Smooth muscle cell (in vitro differentiated cells): ENCODE measurements around the gene EEF1E1. TPM values are rescaled to one million over a fixed set of nuclear protein-coding genes. Genes with fewer than 3 reads are reported as not detected.

ENCODE experiments used
- DNase-seq: peaks from one replicate; lab custom pipeline; 2025; ENCODE audit not compliant: unreplicated experiment; lab: John Stamatoyannopoulos, UW
- H2AFZ ChIP-seq: fragments of 200-600 bp; sonication (generic); 2 replicates; pipeline ENCODE4 v1.6.0; 2016; ENCODE audit warnings: antibody characterized with exemption, low read depth, mild to moderate bottlenecking
- H3F3A ChIP-seq: fragments of 200-600 bp; sonication (generic); 2 replicates; pipeline ENCODE4 v1.6.0; 2017; ENCODE audit warnings: antibody characterized with exemption, low read depth
- H3K27ac ChIP-seq: fragments of 200-600 bp; sonication (generic); 2 replicates; pipeline ENCODE4 v1.5.1; 2016; ENCODE audit warnings: low read depth, mild to moderate bottlenecking
- H3K27me3 ChIP-seq: fragments of 200-600 bp; sonication (generic); 2 replicates; pipeline ENCODE4 v1.6.1; 2016; ENCODE audit warnings: low read depth, mild to moderate bottlenecking
- H3K36me3 ChIP-seq: fragments of 200-600 bp; sonication (generic); 2 replicates; pipeline ENCODE4 v1.5.1; 2016; ENCODE audit warnings: low read depth
- H3K4me1 ChIP-seq: fragments of 200-600 bp; sonication (generic); 2 replicates; pipeline ENCODE4 v1.5.1; 2016; ENCODE audit warnings: low read depth
- H3K4me2 ChIP-seq: fragments of 200-600 bp; sonication (generic); 2 replicates; pipeline ENCODE4 v1.6.0; 2016; ENCODE audit warnings: mild to moderate bottlenecking
- H3K4me3 ChIP-seq: fragments of 200-600 bp; sonication (generic); 2 replicates; pipeline ENCODE4 v1.5.1; 2016; ENCODE audit warnings: mild to moderate bottlenecking
- H3K79me2 ChIP-seq: fragments of 200-600 bp; sonication (generic); 2 replicates; pipeline ENCODE4 v1.6.0; 2016; ENCODE audit warnings: low read depth, mild to moderate bottlenecking
- H3K9ac ChIP-seq: fragments of 200-600 bp; sonication (generic); 2 replicates; pipeline ENCODE4 v1.6.0; 2016; ENCODE audit warnings: low read depth
- H3K9me3 ChIP-seq: fragments of 200-600 bp; sonication (generic); replicated peaks from 2 replicates; pipeline ENCODE4 v1.5.1; 2016; ENCODE audit warnings: low read depth
- H4K20me1 ChIP-seq: fragments of 200-600 bp; sonication (generic); 2 replicates; pipeline ENCODE4 v1.6.0; 2016; ENCODE audit warnings: low read depth
- WGBS: methylation state at CpG from one replicate; pipeline ENCODE4 v1.1.7; 2016; ENCODE audit warnings: low lambda C conversion rate; 5-methylcytosine and 5-hydroxymethylcytosine counted together
- polyA plus RNA-seq: library from polyadenylated mRNA; unstranded; fragments of >200 nt; fragmentation: Nextera tagmentation; extraction: Ambion mirVana; gene quantifications from 2 replicates; pipeline ENCODE4 v1.2.1, GENCODE V29; 2016
- total RNA-seq: library from RNA; depleted of rRNA; stranded (reverse); fragments of >200 nt; gene quantifications from 2 replicates; pipeline ENCODE4 v1.2.3, GENCODE V29; 2014
- TF ChIP-seq, protein P1 (sequence below): fragments of 200-600 bp; sonication (generic); IDR thresholded peaks from 2 replicates; pipeline ENCODE4 v1.5.1; 2017; ENCODE audit warnings: borderline replicate concordance, mild to moderate bottlenecking, antibody characterized with exemption; ENCODE audit not compliant: insufficient read depth, poor library complexity, severe bottlenecking

Gene EEF1E1
- total RNA-seq (20.9 and 40.6 TPM in 2 replicates), polyA plus RNA-seq (40.3 and 45.5 TPM in 2 replicates)

DNA sequence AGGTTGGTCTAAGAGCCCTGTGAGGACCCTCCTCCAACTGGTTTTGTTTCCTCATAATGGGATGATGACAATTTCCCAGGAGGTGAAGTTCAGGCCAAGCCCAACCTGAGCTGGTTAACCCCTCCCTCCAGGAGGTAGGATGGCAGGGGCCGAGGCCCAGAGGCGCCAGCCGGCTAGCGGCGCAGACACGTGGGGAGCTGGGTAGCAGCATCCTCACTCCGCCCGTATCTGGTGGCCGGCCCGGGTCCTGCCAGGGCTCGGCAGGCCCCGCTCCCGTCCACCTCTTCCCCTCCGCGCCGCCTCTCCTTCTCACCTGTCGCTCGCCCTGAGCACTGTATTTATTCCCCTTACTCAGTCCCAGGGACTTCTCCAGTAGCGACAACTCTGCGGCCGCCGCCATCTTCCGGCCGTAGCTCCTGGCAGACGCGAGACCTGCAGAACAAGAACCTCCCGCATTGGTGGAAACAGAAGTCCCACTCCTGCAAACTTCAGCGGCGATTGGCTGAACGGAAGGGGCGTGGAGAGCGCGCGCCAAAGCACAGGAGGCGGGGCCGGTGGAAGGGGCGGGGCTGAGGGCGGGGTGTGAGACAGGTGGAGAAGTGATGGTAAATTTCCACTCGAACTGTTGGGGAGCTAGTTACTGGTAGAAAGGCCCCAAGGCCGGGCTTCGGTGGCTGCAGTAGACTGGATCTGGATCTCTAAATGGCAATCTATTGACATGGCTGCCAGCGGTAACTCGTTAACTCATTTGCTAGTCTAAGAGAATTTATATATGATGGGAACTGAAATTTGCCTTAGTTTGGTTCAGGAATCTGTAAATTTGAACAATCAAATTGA lies at the start of gene EEF1E1:
Gene EEF1E1, minus strand, starts transcription at position 427 of the 837 bp plus-strand sequence. Its CDS starts 27 bp downstream, at position 400.
- H3K9ac ChIP-seq = peak within 1 kb of the TSS; percentile 66
- TF ChIP-seq, protein P1, sequence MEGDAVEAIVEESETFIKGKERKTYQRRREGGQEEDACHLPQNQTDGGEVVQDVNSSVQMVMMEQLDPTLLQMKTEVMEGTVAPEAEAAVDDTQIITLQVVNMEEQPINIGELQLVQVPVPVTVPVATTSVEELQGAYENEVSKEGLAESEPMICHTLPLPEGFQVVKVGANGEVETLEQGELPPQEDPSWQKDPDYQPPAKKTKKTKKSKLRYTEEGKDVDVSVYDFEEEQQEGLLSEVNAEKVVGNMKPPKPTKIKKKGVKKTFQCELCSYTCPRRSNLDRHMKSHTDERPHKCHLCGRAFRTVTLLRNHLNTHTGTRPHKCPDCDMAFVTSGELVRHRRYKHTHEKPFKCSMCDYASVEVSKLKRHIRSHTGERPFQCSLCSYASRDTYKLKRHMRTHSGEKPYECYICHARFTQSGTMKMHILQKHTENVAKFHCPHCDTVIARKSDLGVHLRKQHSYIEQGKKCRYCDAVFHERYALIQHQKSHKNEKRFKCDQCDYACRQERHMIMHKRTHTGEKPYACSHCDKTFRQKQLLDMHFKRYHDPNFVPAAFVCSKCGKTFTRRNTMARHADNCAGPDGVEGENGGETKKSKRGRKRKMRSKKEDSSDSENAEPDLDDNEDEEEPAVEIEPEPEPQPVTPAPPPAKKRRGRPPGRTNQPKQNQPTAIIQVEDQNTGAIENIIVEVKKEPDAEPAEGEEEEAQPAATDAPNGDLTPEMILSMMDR = no peak
- peak within 1 kb of the TSS; percentile 74 for H3K4me3 ChIP-seq
- 1% methylated on average over 42 of the region's 43 CpGs for WGBS
- H3K4me2 ChIP-seq = peak within 1 kb of the TSS; percentile 95
- no peaks in the 10 kb centered on the region for H3F3A ChIP-seq
- DNase-seq = peak; percentile 57
- H3K27me3 ChIP-seq = no peaks in the 10 kb centered on the region
- no peak within 1 kb of the TSS for H3K27ac ChIP-seq
- H3K36me3 ChIP-seq = peaks cover under 1% of the 10 kb centered on the region
- H2AFZ ChIP-seq = peak within 1 kb of the TSS; percentile 90
- peaks cover 5% of the 10 kb centered on the region for H3K4me1 ChIP-seq
- H3K79me2 ChIP-seq = peaks cover 37% of the 10 kb centered on the region
- H4K20me1 ChIP-seq = no peaks in the 10 kb centered on the region
- no peaks in the 10 kb centered on the region for H3K9me3 ChIP-seq

- H3K4me2 ChIP-seq = no peak overlapping the region
- H3K79me2 ChIP-seq = no peaks in the 10 kb centered on the region
- no peaks in the 10 kb centered on the region for H3K9me3 ChIP-seq
- no peak overlapping the region for H2AFZ ChIP-seq
- no peak overlapping the region for H3K9ac ChIP-seq
- H3K27ac ChIP-seq = no peak overlapping the region
- no peak for DNase-seq
- H3F3A ChIP-seq = no peaks in the 10 kb centered on the region
- no peaks in the 10 kb centered on the region for H4K20me1 ChIP-seq
- TF ChIP-seq, protein P1 = no peak
- WGBS = 98% methylated on average over 1 of the region's 1 CpG
- H3K4me1 ChIP-seq = no peaks in the 10 kb centered on the region
- no peak overlapping the region for H3K4me3 ChIP-seq
- H3K36me3 ChIP-seq = no peaks in the 10 kb centered on the region
- no peaks in the 10 kb centered on the region for H3K27me3 ChIP-seq
These were observed 47.0 kb upstream of the EEF1E1 start for GRCh38 chr6:8149350-8149749.

- 76% methylated on average over 2 of the region's 2 CpGs for WGBS
- Histone ChIP-seq H3K9me3 (no peaks in the 10 kb centered on the region), H3K4me3 (no peak overlapping the region), H3K79me2 (no peaks in the 10 kb centered on the region), H3K9ac (no peak overlapping the region), H3F3A (no peaks in the 10 kb centered on the region), H3K4me2 (no peak overlapping the region), H3K27me3 (no peaks in the 10 kb centered on the region), H4K20me1 (no peaks in the 10 kb centered on the region), H3K4me1 (no peaks in the 10 kb centered on the region), H2AFZ (no peak overlapping the region), H3K27ac (no peak overlapping the region), H3K36me3 (no peaks in the 10 kb centered on the region)
- no peak for DNase-seq
- TF ChIP-seq, protein P1 = no peak
These were observed 41.6 kb upstream of the EEF1E1 start for GRCh38 chr6:8143945-8144344.

- no peaks in the 10 kb centered on the region for H3K27me3 ChIP-seq
- no peak overlapping the region for H3K4me2 ChIP-seq
- no peaks in the 10 kb centered on the region for H3F3A ChIP-seq
- H3K27ac ChIP-seq = no peak overlapping the region
- H3K9ac ChIP-seq = no peak overlapping the region
- no peaks in the 10 kb centered on the region for H3K36me3 ChIP-seq
- no peaks in the 10 kb centered on the region for H4K20me1 ChIP-seq
- WGBS = 67% methylated on average over 7 of the region's 7 CpGs
- no peak overlapping the region for H2AFZ ChIP-seq
- no peak for DNase-seq
- H3K4me3 ChIP-seq = no peak overlapping the region
- no peaks in the 10 kb centered on the region for H3K4me1 ChIP-seq
- H3K9me3 ChIP-seq = no peaks in the 10 kb centered on the region
- H3K79me2 ChIP-seq = no peaks in the 10 kb centered on the region
- TF ChIP-seq, protein P1 = no peak
These were observed 37.1 kb upstream of the EEF1E1 start for GRCh38 chr6:8139451-8139850.
